Left colon (tissue), 2 donors: ENCODE measurements around the gene ADAMTS16. TPM values are rescaled to one million over a fixed set of nuclear protein-coding genes. Genes with fewer than 3 reads are reported as not detected.

Experiments
- ATAC-seq: fragments of 200-7000 bp; cut with Tn5 transposase; one replicate; pipeline ENCODE4 v1.9.1; 2020; ENCODE audit warnings: mild to moderate bottlenecking, moderate library complexity
- DNase-seq, 2 donors: peaks; one replicate each; pipeline ENCODE4 v3.0.0-alpha.2; 2020
- intact Hi-C, 2 donors: fragments of 100-400 bp; cut with DNase I in 1 of 2; cut with micrococcal nuclease in 1 of 2; formaldehyde crosslinking; loops; one replicate each; pipeline versions ENCODE4 v1.11.2 to v1.14.0; 2022; cut with DNase I, micrococcal nuclease
- total RNA-seq, 2 donors: library from RNA; stranded (reverse); fragmentation: NEBNext Ultra II Directional; extraction: Animal tissue kit (Norgen Biotek cat#: 25700); gene quantifications; one replicate each; pipeline ENCODE4 v1.2.1, GENCODE V29; 2021
- donor health status: DM: no; HTN: no; CAD: no.
- donor health status: DM: yes; HTN: yes; CAD: no.

Gene ADAMTS16
- total RNA-seq, 2 donors from 2014 or later: 0.31 TPM; not detected in 1

DNA sequence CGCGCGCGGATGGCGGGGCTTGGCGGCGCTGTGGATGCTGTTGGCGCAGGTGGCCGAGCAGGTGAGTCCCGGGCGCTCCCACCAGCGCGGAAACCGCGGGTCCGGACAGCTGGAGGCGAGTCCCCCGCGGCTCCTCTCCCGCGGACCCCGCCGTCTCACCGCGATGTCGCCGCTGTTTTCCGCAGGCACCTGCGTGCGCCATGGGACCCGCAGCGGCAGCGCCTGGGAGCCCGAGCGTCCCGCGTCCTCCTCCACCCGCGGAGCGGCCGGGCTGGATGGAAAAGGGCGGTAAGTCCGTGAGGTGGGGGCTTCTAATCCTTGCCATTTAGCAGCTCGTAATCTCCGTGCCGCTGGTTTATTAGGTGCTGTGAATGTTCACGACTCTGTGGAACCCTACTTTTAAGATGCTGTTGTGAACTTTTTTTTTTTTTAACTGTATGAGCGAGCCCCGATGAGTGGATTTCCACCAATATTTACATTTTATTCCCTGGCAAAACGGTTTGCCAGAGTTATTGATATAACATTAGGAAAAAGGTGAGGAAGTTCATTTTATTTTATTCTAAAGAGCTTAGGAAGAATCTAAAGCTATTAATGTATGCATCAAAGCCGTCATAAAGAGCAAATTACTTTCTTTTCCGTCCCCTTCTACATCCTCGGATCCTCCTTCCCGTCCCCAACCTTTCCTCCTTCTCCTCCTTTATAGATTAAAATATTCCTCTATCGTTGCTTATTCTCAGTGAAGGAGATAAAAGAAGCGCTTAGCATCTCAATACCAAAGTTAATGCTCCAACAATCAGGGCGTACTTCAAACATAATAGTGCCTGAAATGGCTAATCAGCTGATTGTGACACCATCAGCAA lies 579 bp downstream of the ADAMTS16 start:
- no peak for DNase-seq
- ATAC-seq: no peak
- intact Hi-C loops: loop anchor here in 1 of 2 donors (10.0 kb wide), 1 partner anchor 264 kb away; no protein-coding TSS in a partner anchor

DNA sequence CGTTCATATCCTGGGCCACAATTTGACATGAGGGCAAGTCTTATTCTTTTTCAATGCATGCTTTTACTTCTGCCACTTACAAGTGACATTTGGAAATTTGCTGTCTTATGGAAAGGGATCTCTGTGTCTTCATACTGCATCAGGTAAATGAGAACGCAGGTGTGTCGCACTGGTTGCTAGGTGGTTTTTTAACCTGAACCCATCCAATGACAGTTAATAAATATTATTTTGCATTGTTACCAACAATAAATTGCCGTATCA lies 1.1 kb downstream of the ADAMTS16 start:
- ATAC-seq (no peak), DNase-seq (no peak)
- intact Hi-C loops: loop anchor here in 1 of 2 donors (10.0 kb wide), 1 partner anchor 264 kb away; no protein-coding TSS in a partner anchor

DNA sequence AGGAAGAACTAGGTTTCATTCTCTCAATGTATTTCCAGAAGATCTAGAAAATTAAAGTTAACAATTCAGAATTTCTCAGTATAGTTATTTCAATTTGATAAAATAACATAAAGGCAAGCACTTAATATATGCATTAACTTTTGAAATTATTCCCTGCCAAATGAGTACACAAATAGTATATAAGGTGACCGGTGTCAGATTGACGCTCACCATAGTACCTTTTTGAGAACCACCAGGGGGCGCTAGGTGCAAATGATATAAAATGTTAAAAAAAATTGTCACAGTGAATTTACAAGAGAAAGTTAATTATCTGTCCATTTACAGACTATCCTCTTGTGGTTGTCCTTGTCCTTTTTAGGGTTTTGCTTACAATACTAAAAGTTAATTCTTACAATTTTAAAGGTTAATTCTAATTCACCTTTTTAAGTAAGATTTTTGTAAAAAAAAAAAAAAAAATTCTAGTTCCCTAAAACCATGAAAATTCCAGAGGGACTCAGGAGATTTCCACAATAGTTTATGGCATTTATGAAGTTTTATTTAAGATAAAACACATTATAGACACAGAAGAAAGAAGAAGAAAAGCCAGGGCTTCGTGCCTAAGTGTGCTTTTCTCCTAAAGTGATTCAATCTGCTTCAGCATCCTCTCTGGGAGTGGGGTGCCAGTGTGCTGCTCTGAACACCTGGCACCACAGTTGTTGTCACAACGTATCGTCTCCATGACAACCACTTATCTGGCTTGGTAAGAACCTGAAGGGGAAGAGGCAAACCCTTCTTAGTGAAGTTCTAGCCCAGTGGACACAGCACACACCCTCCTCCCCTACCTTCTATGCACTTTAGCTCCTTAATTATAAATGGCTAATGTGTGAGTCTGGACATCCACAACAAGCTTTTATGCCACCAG lies 1.7 kb downstream of the ADAMTS16 start:
- intact Hi-C loops: loop anchor here in 1 of 2 donors (10.0 kb wide), 1 partner anchor 263 kb away; no protein-coding TSS in a partner anchor

DNA sequence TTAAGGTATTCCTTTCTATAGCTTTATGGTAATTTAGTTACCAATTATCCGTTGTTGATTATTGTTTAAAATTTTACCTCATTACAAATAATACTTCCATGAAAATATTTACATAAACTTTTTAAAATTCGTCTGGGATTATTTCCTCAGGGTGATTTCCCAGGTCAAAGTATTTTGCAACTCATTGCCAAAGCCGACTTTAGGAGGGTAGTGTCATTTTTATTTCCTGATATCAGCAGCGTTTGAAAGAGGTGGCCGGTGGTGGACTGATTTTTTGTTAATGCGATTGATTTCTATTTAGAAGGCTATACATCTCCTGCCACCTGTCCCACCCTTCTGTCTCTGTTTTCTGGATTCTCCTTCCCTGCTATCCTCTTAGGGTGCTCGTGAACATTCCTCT lies 4.3 kb downstream of the ADAMTS16 start:
- ATAC-seq (no peak), DNase-seq (no peak)
- intact Hi-C loops: loop anchor here in 1 of 2 donors (10.0 kb wide), 1 partner anchor 260 kb away; no protein-coding TSS in a partner anchor

More for the DNA sequence above, 1.7 kb downstream of the ADAMTS16 start:
- ATAC-seq (no peak), DNase-seq (peak in 1 of 2 donors; percentile 53)

DNA sequence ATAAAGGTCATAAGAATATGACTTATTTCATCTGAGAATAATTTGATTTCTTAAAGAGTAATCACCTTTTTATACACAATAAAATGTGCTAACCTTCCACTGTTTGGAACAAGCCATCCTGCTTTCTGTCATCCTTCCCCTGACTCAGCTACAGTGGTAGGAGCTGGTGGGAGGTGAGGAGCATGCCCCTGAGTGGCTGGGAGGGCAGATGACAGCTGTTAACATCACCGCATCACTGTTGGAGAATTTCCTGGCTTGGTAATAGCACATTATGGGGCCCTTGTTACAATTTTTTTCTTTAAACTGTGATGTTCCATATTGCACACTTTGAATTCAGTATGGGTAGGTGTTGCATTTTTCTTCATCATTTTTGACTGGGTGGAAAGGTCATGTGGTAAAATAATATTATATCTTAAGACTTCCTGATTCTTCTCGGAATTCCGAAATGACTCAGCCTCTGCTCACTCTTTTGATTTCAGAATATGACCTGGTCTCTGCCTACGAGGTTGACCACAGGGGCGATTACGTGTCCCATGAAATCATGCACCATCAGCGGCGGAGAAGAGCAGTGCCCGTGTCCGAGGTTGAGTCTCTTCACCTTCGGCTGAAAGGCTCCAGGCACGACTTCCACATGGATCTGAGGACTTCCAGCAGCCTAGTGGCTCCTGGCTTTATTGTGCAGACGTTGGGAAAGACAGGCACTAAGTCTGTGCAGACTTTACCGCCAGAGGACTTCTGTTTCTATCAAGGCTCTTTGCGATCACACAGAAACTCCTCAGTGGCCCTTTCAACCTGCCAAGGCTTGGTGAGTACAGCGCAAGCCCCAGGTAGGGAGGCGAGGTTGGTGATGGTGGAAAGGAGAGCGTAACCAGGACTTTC lies 5.8 kb downstream of the ADAMTS16 start:
- DNase-seq: no peak
- ATAC-seq: no peak
- intact Hi-C loops: loop anchor here in 1 of 2 donors (10.0 kb wide), 1 partner anchor 259 kb away; no protein-coding TSS in a partner anchor

DNA sequence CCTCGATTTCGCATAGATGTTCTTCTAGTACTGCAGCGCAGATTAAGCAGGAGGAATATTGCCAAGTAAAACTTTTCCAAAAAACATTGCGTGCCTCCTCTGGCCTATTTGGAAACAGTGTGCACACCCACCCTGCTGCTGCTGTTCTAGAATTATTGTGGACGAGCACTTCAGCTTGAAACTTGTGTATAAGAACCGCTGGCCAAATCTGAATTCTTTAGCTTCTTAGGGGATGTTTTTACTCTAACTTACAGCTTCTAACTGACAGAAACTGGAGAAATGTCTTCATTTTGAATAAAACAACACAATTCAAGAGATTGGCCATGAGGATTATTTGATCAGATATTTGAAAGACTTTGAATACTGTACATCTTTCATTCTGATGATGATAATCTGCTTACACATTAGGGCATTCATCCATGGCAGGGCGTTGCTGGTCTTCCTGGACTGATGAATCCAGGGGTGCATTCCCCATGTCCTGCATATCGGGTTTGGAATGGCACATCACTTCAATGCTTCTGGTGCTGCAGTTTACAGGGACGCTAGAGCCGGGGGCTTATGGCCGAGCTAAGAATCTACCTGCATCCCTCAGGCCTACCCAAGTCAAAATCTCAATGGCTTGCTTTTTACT lies 6.5 kb downstream of the ADAMTS16 start:
- no peak for DNase-seq
- ATAC-seq: no peak
- intact Hi-C loops: loop anchor here in 1 of 2 donors (10.0 kb wide), 1 partner anchor 258 kb away; no protein-coding TSS in a partner anchor

DNA sequence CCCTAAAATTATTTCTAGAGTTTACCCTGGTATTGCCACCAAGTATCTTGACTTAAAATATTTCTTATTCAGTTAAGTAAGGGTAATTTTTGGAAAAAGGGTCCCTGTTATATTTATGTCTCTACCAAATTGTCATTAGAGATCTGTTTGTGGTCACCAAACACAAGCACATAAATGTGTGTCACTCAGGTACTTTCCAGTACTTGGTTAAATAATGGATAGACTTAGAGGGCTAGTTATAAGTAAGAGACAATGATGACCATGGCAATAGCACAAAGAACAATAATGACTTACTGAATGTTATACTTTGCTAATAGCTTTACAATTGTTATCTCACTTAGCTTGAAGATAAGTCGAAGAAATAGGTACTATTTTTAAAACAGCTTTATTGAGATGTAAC lies 9.0 kb downstream of the ADAMTS16 start:
- intact Hi-C loops: loop anchor here in 1 of 2 donors (10.0 kb wide), 1 partner anchor 256 kb away; no protein-coding TSS in a partner anchor
- no peak for DNase-seq
- no peak for ATAC-seq

DNA sequence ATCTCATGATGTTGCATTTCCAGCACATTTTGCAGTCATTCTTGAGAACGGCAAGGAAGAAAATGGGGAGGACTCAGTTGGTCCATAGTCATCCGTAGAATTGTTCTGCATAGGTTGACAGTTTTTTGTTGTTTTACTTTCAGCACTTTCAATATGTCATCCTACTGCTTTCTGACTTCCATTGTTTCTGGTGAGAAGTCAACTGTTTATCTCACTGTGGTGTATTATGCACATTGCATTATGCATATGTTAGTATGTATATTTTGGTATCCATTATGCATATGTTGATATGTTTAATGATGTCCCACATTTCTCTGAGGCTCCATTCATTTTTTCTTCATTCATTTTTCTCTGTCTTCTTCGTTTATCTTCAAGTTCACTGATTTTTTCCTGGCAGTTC lies 10.5 kb downstream of the ADAMTS16 start:
- intact Hi-C loops: no loop called here
- no peak for DNase-seq
- no peak for ATAC-seq

DNA sequence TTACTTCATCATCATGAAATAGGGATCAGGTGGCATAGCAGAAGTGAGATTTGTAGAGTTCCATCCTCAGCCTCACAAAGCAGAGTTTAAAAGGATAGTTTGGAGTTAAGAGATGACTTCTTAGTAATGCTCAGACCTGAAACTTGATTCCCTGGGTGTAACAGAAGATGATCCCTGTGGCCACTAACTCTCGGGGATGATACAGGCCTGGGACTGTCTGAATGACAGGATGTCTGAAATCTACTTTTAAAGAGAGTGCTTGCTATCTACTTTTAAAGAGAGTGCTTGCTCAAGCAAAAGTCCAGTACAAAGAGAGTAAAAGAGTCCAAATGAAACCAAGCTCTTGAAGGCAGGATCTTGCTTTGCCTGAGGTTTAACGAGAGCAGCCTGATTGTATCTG lies 14.6 kb downstream of the ADAMTS16 start:
- no peak for DNase-seq
- no peak for ATAC-seq
- intact Hi-C loops: no loop called here

DNA sequence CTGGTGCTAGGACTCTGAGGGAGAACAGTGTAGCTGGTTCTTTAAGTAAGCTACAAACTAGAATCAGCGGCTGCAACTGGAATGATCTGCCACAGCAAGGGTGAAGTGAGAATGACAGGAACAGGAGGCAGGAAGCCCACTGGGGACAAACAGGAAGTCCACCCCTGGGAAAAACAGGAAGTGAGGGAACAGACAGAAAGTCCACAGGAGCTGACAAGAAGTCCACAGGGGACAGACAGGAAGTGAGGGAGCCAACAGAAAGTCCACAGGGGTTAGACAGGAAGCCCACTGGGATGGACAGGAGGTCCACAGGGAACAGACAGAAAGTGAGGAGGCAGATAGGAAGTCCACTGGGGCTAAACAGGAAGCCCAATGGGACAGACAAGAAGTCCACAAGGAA lies 15.5 kb downstream of the ADAMTS16 start:
- no peak for ATAC-seq
- intact Hi-C loops: no loop called here
- no peak for DNase-seq

DNA sequence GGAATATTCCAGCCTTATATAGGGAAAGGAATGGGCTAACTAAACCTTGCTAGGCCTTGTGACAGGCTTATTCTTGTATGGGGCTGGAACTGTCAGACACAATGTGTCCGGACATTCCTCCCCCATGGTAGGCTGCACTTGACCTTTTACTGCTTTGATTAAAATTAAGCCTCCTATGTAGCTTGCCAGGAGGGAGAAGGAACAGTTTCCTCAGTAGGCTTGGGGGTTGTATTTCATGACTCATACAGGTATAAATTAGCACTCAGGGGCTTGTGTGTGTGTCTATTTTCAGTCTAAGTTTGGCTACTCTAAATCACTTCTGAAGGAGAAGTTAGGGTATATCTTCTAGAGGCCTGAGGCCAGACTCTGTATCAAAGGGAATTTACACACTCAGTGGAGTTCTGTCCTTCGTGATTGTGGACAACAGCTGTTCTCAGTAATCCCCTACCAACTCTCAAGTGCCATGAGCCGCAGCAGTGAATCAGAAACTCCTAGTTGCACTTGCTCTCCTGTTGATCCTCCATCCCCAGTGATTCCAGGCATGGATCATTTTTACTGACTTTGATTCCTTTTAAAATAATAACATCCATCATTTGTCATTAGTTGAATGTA lies 16.4 kb downstream of the ADAMTS16 start:
- DNase-seq (no peak), ATAC-seq (no peak)
- intact Hi-C loops: no loop called here

DNA sequence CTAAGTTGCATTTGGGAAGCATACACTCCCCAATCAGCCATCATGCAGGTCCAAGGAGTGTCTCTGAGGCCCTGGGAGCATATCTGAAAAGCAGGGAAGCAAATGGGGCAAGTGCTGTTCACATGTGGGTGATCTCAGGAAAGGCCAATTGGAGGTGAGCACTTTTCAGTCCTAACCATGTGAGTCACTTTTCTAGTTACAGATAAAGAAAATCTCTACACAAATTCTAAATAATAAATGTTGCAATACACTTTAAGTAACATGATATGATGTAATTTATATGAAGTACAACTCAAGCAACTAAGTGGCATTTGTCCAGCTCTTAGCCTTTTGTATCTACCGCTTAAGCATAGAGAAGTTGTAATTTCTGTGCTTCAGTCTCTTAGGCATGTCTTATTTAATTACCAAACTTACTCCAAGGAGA lies 18.4 kb downstream of the ADAMTS16 start:
- no peak for ATAC-seq
- no peak for DNase-seq
- intact Hi-C loops: no loop called here

DNA sequence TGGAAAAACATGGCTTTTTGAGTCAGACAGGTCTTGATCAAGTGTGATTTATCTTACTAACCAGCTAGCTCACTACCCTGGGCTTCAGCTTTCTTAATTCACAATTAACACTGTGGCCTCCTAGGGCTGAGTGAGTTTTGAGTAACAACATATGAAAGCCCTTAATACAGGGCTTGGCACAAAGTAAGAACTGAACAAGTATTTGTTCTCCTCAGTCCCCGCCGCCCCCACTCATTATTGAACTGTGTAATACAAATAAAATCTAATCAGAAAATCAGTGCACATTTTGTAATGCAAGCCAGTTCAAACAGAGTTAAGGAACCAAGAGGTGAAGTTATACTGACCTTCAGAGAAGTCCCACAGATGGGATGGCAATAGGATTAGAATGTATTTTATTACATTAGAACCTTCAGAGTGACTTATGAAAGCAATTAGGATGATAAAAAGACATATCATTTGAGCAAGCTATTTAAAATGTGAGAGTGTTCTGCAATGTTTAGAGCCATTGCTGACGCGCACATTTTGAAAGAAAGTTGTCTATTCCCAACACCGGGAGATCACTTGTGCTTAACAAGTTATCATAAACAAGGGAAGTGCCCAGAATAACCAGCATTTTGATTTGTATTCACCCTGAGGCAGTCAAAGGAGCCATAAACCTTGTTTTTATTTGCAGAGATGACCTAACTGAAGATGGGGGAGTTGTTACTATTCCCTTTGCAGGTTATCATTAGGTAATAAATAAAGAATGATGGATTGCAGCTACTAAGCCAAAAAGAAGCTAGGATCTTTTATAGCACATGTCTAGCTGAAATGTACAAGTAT lies 19.4 kb downstream of the ADAMTS16 start:
- intact Hi-C loops: no loop called here
- no peak for ATAC-seq

DNA sequence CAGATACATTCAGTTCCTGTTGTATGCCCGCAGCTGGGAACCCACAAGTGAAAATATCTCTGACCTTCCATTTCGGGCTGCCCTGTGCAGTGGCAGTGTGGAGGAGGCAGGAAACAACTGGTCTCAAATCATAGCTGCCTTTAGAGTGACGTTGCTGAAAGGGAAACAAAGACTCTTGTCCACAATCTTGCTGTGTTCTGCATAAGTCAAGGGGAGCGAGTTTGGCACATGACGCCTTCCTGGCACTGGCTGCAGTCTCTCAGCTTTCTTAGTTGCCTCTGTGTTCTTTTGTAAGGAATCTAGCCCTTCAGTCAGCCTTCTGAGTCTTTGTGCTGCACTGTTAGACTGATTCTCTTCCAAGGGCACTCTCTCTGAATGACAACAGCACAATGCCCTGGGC lies 24.0 kb downstream of the ADAMTS16 start:
- ATAC-seq (no peak), DNase-seq (no peak)
- intact Hi-C loops: no loop called here

More for the DNA sequence above, 19.4 kb downstream of the ADAMTS16 start:
- no peak for DNase-seq

DNA sequence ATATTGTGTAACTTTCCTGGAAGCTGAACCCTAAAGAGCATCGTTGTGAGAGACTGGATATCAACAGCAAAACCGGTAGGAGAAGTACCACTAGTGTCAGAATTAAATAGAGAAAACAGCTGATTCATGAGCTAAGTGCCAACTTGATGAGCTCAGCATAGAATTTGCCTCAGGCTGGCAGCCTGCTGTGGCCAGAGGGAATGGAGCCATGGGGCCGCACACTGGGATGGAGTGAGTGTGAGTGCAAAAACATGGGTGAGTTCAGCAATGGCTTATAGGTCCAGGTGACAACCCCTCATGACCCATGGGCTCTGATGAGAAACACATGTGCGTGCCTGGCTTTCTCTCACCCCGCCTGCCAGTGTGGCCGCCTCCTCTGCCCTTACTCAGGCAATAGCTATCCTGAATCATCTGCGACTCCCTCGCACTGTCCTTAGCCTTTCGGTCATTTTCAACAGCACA lies 25.4 kb downstream of the ADAMTS16 start:
- DNase-seq (no peak), ATAC-seq (no peak)
- intact Hi-C loops: no loop called here

DNA sequence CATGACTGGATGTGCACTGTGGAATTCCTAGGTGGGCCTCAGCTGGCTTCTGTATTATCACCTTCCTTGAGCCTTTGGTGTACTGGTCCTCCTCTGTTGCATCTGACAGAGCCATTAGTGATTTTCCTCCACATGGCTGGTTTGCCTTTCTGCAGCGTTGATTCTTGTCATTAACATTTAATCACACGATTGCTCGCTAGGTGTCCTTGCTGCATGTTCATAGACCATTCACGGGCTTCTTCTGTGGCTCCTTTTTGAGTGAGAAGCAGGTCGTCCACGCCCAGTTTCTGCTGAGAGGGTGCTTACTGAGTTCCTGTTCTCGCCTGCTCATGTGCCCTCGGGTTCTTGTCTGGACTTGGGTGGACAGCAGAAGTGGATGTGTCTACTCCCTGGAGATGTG lies 29.3 kb downstream of the ADAMTS16 start:
- intact Hi-C loops: no loop called here
- DNase-seq (no peak), ATAC-seq (no peak)

DNA sequence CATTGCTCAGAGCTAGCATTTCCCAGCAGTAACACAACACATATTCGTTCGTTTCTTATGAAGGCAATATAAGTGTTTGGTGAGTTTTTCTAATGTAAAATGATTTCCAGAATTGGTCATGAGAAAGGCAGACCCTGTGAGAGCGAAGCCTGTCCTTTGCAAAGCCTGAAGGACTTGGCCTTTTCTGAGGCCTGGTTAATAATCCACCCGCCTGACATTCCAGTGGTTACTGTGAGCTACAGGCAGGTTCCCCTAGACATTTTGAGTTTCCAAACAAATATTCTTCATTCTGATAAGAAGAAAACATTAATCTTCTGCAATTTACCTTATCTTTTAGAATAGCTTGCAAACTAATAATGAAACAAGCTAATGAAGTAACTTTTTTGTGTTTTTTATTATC lies 38.0 kb downstream of the ADAMTS16 start:
- ATAC-seq (no peak), DNase-seq (no peak)
- intact Hi-C loops: no loop called here
